COLO668 (cell line): Measurements from ENCODE around the gene ERBB4.
"Not testable (repeated sequence)": the region's sequence is repeated elsewhere in the genome, so short reads cannot be mapped to it uniquely, and the experiment has no call there.

Experiments used
- DNase-seq: peaks from one replicate; lab custom pipeline; 2025; ENCODE audit not compliant: unreplicated experiment; lab: John Stamatoyannopoulos, UW

Gene ERBB4

DNA sequence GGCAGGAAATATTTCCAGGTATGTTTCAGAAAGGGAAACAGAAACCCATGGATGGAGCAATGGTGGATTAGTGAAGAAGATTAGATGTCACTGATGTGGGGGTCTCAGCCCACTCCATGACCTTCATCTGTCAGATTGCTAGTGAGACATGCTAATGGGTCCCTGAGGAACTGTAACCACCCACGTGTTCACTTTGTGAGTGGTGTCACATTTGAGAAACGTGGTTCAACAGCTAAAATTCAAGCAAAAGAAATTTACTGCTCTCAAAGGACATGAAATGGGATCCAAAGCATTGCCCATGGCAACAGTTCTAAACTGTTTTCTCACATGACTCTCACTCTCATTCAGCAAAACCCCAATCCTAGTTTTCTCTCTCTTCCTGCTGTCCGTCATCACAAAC is 776.1 kb downstream of the ERBB4 start:
- DNase-seq, result no peak

DNA sequence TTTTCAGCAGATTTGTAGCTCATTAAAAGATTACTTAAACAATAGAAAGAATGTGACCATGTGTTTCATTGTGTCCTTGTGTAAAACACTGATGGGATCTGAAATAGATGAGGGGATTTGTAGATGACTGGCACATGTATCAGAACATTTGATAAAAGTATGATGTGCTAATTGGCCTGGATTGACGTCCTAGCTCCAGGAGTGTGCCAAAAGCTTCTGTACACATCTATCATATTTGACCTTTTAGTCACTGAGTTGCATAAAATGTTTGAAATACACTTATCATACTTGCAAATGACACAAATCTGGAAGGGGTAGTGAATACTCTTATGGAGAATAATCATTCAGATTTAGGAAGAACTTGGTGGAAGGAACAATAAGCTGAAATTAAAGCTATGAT is 778.5 kb downstream of the ERBB4 start:
- DNase-seq, result no peak

DNA sequence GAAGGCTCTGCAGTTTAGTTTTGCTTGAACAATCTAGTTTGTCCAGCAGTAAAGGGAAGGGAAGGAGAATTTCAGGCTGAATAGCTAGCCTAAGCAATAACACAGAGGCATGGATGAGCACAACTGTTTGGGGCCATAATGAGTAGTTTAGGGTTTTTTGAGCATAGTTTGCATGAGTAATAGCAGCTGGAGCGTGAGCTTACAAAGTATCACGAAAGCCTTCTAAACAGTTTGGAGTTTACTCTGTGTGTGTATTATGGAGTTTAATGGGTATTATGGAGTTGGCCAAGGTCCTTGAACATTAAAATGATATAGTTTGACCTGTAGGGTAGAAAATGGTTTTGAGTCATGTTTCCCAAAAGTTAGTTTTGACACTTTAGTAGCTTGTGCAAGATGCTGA is 782.3 kb downstream of the ERBB4 start:
- no peak for DNase-seq

DNA sequence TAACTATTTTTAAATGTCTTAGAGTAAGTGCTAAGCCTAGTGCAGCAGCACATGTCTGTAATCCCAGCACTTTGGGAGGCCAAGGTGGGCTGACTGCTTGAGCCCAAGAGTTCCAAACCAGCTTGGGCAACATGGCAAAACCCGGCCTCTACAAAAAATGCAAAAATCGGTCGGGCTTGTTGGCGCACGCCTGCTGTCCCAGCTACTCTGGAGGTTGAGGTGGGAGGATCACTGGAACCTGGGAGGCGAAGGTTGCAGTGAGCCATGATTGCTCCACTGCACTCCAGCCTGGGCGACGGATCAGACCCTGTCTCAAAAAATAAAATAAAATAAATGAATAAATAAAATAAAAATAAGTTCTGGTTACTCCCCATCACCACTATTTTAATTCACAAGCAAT is 783.4 kb downstream of the ERBB4 start:
- no peak for DNase-seq

DNA sequence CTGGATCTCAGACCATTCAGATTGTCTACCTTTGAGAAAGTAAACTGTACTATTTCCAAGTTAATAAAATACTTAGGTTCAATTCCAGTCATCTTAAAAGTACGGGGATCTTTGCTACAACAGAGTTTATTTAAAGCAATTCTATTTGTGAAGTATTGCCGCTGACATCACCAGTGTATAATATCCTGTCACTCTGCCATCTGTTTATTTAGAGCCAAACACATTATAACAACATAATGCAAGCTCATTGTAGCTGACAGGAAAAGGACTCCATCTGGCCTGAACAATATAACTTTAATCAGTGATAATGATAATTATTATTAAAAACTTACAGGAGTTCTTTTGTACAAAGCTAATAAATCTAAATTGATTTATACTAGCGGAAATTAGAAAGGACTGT is 786.8 kb downstream of the ERBB4 start:
- no peak for DNase-seq

DNA sequence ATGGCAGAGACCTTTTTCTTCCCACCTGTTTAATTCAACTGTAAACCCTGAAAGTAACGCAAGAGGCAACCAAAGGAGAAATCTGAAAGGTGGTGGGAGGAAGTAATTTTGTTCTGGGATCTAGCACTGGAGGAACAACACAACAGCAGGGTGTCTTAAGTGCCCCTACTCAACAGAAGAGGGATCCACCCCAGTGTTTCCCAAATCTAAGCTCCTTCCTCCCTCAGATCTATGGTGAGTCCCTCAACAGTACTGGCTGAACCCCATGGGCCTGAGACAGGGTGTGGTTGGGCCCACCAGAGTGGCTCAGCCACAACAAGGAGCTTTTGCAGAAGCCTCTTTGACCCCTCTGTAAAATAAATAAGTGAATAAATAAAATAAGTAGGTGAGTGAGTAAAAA is 790.3 kb downstream of the ERBB4 start:
- DNase-seq, result no peak

DNA sequence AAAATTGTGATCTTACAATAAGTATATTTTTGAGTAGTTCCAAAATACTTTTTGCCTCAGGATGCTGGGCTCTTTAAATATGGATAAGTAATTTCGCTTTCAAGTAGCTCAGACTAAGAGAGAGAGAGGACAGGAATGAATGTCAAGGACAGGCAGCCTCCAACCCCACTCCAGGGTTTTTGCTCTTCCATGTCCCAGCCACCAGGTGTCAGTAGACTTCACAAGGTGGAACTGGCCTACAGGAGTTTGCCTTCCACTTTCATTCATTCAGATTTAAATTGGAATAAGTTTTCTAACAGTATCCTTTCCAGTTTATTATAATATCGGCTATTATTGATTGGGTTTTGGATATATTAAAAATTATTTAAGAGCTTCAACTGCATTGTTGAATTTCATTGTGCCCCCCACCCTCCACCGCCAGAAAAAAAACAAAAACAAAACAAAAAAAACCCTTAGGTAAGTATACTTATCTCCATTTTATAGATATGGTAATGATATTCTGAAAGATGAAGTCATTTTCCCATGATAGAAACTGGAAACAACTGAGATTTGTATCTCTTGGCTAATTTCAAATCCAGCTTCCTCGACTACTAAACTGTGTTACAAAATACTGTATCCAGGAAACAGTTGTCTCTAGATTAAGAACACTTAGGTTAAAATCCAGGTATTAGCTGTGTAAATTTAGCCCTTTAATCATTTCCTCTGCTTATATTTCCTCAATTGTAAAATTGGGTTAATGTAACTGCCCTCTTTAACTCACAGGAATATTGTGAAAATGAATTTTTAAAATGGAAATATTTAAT is 793.1 kb downstream of the ERBB4 start:
- DNase-seq, result peak; percentile 34

DNA sequence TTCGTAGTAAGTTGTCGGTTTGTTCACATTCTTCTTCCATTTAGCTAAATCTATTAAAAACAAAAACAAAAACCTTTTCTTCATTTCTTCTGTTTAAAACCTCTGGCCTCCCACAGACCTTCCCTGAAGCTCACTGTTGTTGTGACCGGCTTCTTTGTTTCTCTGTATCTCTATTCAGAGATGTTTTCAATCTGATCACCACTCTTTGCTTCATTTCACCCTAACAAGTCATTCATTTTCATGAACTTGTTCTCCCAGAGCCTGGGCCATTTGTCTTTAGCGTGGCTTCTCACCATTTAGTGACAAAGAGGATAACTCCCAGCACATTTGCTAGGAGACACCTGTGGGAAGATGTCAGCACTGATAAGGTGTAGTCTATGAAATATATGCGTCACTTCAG is 794.2 kb downstream of the ERBB4 start:
- no peak for DNase-seq

DNA sequence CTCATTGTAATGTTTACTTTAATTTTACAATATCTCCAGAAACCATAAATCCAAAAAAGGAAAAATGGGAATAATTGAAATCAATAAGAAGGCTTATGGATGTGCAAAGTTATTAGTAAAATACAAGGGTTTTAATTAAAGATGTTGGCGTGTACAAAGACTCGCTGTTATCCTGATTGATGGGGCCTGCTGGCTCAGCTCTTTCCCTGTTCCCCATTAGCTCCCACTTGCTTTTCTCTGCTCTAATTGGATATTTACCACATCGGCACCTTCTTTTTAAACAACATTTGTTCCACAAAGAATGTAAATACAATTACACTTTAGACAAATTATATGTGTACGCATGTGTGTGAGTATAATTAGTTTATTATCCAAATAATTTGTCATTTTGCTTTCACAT is 796.6 kb downstream of the ERBB4 start:
- DNase-seq, result no peak

DNA sequence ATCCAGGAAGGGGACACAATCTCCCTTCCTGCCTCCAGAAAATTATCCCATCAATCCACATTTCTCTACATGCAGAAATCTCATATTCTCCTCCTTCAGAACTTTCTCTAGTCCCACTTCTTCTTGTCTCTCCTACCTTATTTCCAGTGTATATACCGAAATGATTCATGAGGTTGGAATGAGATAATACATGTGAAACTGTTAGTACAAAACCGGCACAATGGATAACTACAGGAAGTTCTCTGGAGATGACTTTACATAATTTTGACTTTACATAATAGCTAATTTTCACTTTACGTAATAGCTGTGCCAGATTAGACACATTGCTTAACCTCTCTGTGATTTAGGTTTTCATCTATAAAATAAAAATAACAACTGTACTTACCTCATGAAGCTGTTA is 801.3 kb downstream of the ERBB4 start:
- no peak for DNase-seq

DNA sequence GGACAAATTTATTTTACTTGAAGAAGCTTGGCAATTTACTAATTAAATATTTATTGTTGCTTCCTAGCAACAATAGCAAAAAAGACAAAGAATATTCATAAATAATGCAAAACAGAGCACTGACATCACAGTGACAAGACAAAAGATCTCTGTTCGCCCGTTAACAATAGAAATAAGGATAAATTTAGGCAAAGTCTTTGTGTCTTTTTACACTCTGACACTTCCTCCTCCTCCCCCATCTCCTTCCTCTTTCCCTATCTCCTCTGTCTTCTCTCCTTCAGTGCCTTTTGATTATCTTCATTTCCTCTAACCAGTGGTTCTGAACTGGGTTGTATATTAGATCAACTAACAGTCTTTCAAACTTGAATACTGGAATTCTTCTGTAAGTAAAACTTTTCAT is 808.4 kb downstream of the ERBB4 start:
- no peak for DNase-seq

DNA sequence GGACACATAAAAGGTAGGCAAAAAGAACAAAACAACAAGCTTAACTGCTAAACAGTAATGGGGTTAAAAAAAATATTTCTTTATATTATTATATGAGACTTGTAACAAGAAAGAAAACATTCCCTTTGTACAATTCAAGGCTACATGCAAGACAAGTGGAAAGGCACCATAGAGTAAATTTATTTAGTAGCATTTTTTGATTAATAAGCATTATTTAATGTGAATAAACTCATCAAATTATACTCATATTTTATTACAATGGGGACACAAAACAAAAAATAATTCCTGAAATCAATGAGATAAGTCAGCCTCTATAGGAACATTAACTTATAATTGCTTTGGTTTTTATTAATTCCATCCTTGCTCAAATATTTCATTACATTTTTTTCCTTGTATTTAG is 809.2 kb downstream of the ERBB4 start:
- no peak for DNase-seq

DNA sequence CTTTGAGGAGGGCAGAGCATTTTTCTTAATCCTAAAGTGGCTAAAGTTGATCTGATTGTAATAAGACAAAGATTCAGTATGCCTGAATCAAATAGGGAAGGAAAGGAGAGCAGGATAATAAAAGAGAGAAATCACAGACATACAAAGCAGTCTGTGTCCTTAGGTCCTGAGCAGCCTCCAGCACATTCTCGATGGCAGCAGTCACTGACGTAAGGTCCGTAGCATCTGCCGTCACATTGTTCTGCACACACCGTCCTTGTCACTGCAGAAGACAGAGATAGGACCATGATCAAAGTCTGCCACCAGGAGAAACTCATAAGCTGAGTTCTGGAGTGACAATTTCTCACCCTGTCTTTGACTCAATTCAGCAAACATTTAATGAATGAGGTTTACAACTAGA is 813.7 kb downstream of the ERBB4 start:
- no peak for DNase-seq

DNA sequence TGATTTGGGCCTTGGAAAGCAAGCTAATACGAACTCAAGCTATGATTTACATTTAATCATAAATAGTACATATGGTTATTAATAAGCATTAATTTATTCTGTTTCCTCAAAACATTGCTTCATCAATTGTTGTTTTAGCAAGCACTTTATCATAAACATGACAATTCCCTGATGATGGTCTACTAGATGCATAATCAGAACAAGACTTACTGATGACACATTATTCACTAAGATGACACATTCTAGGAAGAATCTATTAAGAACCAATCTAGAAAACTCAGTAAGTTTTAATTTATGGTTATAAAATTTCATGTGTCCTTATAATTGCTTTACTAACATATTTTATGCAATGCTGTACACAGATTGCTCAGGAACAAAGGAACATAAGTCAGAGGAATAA is 815.2 kb downstream of the ERBB4 start:
- no peak for DNase-seq

DNA sequence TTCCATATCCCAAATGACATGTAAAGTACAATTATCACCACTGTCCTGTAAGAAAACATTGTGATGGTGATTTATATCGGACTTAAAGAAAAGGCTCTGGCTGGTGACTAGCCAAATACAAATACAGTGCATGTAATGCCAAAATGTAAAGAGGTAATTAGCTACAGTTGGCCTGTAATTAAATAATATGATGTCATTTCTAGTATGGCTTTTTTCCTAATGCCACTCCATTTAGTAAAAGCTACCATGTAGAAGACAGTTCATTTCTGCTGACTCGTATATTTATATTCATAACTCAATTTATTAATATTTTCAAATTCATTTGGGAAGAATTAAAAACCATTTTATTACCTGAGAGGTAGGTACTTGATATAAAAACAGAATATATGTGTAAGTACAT is 815.7 kb downstream of the ERBB4 start:
- DNase-seq, result no peak

DNA sequence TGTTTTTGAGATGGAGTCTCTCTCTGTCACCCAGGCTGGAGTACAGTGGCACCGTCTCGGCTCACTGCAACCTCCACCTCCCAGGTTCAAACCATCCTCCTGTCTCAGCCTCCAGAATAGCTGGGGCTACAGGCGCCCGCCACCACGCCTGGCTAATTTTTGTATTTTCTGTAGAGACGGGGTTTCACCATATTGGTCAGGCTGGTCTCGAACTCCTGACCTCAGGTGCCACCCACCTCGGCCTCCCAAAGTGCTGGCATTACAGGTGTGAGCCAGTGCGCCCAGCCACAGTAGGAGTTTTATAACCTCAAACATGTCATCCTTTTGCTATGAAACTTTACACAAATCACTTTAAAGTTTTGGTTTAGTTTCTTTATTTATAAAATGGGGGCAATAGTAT is 816.7 kb downstream of the ERBB4 start:
- DNase-seq, result not testable (repeated sequence)

DNA sequence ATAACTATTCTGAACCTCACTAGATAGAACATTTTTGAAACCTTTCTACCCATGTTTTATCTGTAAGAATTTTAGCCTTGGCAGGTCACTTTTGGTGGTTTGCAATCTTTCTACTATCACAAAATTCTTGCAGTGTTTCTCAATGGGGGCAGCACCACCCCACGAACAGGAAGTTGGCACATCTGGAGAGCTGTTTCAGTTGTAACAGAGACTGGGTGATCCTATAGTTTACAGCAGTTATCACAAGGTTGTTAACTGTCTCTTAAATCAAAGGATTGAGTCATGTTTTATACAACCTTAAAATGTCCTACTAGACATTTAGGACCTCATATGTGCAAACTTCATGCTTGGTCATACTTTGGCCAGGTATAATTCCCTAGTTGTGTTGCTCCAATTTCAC is 829.2 kb downstream of the ERBB4 start:
- DNase-seq, result no peak

DNA sequence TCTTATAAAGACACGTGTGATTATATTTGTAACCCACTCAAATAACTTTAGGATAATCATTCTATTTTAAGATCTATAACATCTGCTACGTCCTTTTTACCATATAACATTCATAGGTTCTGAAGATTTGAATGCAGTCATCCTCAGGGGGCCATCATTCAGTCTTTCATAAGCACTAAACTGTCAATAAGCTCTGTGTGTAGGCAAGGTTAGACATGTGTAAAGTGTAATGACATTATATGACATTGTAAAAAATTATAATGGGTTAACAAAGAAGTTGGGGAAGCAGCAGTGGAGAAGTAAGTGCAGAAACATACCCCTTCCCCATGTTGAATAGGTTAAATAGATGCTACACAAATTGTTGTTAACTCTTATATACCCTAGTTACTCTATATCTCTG is 845.9 kb downstream of the ERBB4 start:
- no peak for DNase-seq

DNA sequence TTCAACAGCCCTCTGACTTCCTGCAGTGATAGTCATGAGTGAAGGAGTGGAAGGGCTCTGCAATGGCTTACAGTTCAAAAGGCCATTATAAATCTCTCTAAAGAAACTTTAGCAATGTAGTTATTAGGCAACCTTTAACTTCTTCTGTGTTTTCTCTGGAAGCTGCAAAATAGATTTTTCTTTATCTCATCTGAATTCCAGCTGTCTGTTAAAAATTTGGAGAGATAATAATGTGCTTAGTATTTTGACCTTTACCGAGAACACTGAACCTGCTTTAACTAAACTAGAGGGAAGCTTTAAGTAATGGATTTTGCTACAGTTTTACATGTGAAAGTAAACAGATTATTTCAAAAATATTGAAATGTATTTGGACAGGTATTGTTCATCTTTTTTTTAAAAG is 847.9 kb downstream of the ERBB4 start:
- no peak for DNase-seq

DNA sequence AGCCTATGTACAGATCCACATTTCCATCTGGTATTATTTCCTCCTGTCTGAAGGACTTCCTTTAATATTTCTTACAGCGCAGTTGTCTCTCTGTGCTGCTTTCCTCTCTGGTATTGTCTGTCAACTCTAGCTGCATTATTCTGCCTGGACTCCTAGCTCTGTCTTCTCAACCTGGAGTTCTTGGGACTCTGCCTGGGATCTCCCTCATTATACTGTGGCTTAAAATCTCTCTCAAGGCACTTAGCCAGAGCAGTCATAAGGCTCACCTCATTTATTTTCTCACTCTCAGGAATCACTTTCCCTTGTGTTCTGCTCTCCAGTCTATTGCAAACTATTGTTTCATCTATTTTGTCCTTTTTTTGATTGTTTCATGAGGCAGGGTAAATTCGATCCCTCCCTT is 850.4 kb downstream of the ERBB4 start:
- no peak for DNase-seq

DNA sequence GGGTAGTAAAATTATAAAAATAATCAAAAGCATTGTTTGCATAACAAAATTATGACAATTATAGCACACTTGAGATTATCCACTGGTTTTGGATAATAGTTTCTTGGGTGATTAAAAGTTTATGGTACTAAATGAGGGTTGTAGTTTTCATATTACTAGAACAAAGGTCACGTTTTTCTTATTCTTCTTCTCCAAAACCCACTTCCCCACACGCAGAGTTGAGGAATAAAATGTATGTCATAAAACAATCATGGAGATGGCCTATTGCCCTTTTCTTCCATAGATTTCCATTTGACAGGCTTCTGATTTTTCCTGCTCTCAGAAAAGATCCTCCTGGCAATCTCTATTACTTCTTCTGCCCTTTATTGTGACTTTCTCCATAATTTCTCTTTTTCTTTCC is 863.9 kb downstream of the ERBB4 start:
- DNase-seq, result no peak

DNA sequence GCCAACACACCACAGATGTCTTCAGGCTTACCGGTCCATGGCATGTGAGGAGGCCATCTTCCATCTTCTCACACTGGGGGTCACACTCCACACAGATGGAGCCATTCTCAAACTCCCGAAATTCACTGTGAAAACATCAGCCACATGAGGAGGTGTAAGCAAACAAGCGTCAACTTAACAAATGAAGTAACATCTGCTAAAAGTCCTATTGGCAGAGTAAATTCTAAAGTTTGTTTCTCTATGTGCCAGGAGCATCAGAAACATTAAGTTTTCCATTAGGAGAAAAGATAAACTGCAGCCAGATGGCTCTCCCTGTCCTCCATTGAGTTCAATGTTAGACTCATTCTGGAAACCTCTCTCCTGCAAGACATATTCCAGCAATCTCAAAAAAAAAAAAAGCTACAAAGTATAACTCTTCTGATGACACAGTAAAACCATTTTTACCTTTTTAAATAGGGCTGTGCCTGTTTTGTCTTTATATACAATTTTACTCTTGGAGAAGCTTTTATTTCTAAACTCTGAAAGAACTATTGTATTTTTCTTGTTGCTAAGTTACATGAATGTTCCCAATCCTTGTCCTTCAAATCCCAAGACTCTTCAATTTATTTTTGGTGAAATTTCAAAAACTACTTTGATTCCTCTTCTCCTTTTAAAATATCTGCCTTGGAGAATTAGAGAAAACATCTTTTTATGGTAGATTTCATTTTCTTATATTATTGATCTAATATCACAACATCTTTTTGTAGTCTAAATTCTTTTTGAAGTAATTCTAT is 865.3 kb downstream of the ERBB4 start:
- DNase-seq, result no peak

DNA sequence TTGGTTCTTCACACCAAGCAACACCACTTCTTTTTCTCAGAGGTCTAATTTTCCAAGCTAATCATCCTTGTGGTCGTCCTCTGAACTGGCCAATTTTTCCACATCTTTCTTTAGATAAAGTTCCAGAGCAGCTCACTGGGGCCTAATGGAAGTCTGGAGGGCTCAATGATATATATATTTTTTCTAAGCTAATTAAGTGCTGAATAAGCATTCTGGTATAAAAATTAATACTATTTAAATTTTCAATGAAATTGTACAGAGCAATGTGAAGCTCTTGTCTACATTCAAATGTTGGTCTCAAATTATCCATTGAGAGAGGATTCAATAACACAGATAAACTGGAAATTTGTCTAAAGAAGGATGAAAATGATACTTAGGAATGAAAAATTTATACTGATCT is 866.6 kb downstream of the ERBB4 start:
- no peak for DNase-seq
